Stromal cell of bone marrow (primary cell): ENCODE results near the gene ANKRD50.
A peak's percentile ranks its signal among the peaks of the same experiment; 100 is the strongest.

Experiments used
- DNase-seq: peaks from one replicate; pipeline ENCODE4 v3.0.0-alpha.2; 2012; ENCODE audit warnings: low read depth

The ANKRD50 gene

GRCh38 chr4:124710015-124710741 lies 2.4 kb downstream of the ANKRD50 start:
- DNase-seq, result no peak

- DNase-seq, result no peak
These were observed 3.8 kb downstream of the ANKRD50 start for GRCh38 chr4:124708517-124709300.

GRCh38 chr4:124705393-124705792 lies 7.1 kb downstream of the ANKRD50 start:
- no peak for DNase-seq

DNA sequence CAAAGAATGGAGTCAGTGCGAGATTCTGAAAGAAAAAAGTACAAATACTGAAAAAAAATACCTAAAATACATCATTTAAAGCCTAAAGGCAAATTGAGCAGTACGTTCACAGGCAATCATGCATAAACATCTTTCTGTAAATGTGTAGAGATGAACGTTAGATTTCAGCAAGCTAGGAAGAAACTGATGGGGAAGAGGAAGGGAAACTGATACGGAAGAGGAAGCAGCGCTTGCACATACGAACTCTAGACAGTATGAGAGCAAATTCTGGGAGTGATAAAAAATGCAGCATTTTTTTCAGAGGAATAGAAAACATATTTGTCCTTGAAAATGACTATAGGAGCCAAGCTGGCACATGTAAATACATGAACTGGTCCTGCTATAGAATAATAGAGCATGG lies 9.4 kb downstream of the ANKRD50 start:
- DNase-seq, result no peak

GRCh38 chr4:124697441-124697840 lies 15.1 kb downstream of the ANKRD50 start:
- no peak for DNase-seq

DNA sequence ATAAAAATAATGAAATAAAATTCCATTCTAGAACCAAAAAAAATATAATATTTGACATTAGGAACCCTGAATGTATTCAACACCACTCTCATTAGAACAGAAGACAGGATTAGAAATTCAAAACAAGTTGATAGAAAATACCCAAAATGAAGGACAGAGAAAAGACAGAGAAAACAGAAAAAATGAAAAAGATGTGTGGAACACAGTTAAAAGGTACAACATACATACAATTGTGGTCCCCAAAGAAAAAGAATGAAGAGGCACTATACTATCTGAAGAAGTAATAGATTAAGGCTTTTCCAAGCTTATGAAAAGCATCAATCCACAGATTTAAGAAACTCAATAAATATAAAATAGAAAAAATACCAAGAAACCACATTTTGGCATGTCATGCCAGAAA lies 16.4 kb downstream of the ANKRD50 start:
- no peak for DNase-seq

GRCh38 chr4:124694946-124695598 lies 17.5 kb downstream of the ANKRD50 start:
- DNase-seq, result no peak

DNA sequence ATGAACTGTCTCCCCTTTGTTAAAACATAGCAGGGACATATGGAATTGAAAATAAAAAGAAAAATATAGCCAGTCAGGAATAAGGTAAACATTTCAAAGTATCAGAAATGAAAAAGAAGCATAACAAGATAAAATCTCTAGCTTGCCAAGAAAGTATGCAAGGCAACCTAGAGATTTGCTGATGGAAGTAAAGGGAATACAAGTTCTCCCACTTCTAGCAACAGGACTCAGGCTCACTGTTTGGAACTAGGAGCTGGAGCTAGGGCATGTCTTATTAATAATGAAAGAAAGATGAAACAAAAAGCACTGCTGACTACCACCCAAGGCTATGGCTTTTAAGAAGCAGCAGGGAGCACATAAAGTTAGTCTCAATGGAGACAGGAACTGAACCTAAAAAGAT lies 18.2 kb downstream of the ANKRD50 start:
- DNase-seq, result no peak

GRCh38 chr4:124691801-124692200 lies 20.7 kb downstream of the ANKRD50 start:
- DNase-seq, result no peak

GRCh38 chr4:124686279-124686678 lies 26.3 kb downstream of the ANKRD50 start:
- DNase-seq, result no peak

GRCh38 chr4:124685851-124686250 lies 26.7 kb downstream of the ANKRD50 start:
- no peak for DNase-seq

- DNase-seq, result no peak
These were observed 28.2 kb downstream of the ANKRD50 start for GRCh38 chr4:124684301-124684700.

DNA sequence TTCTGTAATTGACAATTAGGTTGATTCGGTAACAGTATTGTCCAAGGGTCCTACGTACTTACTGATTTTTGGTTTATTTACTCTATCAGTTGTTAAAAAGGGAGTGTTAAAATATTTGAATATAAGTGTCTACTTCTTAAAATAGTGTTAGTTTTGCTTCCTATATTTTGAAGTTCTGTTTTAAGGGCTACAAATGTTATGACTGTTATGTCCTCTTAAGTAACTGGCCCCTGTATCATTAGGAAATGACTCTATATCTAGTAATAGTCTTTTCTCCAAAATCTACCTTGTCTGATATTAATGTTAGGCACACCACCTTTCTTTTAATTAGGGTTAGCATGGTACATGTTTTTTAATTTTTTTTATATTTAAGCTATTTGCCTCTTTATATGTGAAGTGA lies 30.1 kb downstream of the ANKRD50 start:
- DNase-seq, result no peak

- no peak for DNase-seq
These were observed 46.0 kb downstream of the ANKRD50 start for GRCh38 chr4:124666496-124666895.

- DNase-seq, result no peak
These were observed 53.7 kb downstream of the ANKRD50 start for GRCh38 chr4:124658795-124659194.

GRCh38 chr4:124650614-124651013 lies 61.9 kb downstream of the ANKRD50 start:
- DNase-seq, result no peak

DNA sequence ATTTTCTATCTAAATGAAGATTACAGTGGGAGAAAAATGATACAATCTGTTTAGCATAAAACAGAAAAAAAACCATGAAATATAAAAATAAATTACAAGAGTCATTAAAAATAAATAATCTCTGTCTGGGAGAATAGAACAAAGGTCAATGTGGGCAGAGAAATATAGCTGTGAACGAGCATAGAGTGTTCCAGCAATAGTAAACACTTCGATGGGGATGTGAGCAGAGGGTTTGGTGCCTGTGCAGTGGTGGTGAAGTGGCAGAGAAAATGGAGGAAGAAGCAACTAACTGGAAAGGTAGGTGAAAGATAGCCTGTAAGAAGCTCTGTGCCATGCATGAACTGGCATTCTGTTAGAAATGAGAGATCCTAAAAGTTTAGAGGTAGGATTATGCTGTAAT lies 64.9 kb downstream of the ANKRD50 start:
- DNase-seq, result no peak

DNA sequence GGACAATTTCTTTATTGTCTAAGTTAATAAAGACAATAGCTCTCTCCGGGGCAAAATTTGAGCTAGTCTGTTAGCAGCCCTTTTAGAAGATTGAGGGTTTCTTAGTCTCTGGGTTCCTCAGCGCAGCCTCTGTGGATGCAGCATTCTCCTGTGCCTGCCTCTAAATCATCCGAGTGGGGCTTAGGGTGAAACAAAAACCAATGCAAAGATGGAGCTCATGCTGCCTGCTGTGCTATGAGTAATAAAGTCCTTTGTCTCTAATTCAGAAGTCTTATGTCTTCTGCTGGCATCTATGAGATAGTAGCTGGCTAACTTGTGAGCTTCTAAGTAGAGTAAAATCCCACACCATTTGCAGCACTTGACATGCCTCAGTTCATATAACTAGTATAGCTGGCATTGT lies 67.9 kb downstream of the ANKRD50 start:
- DNase-seq, result no peak

DNA sequence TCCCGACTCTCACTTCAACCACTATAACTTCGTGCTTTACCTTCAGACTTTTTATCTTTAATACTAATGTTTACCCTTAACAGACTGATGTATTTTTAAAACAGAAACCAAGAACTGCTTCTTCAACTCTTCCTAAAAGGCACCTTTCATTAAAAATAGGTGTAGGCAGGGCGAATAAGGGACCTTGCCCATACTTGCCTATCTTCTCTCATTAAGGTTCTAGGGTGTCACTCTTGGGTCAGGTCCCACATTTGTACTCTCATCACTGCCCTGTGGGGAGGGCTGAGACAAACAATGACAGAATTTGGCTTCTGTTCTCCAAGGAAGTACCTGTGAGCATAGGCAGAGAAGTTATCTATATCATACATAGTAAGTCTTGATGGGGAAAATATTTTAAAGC lies 69.7 kb downstream of the ANKRD50 start:
- DNase-seq, result no peak

DNA sequence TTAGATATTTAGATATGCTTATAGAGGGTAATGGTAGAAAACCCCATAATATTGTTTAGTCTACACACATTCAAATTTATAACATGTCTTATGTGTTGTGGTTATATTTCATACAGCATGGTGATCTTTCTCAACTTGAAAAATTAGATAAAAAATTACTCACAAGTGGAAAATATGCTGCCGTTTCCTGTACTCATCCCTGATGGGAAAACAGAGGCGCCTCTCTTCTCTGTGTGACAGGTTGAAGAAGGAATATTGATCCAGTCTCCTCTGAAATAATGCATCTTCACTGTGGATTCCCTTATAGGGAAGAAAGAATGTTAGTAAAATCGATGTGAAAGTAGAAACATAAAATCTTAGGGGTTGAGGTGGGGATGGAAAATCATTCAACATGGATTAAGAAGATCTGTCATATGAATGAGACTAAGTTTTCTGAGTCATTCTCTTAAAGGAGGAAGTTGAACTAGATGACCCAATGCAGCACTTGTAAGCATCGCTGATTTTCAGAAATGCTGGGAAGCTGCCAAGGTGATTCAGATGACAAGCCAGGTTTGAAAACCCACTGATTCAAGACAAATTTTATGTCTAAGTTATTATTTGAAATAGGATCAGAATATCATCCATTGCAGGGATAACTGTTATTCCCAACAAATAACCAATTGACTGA lies 70.7 kb downstream of the ANKRD50 start:
- DNase-seq, result peak; percentile 72

DNA sequence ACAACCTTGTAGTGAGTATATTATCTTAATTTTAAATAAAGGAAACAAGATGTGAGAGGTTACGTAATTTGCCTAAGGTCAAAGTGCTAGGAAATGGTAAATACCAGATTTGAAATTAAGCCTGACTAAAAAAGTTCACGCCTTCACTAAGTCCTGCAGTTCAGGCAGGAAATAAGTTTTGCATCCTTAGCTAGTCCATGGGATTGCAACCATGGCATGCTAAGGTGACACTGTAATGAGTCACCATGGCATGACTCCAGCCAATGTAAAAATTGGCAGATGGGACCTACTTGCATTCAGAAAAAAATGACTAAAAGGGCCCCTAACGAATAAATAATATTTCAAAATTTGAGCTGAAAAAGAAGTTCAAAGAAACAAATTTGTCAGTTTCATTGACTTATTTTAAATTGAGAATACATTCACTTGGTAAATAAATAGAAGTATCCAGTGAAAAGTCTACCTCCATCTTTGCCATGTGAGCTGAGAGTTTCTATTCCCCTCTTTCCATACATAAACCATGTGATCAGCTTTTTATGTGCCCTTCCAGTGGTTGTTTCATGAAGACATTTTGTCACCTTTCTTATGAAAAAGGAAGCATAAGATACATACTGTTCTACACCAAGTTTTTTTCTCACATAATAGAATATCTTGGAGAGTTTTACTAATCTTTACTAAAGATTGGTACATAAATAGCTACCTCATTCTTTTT lies 72.4 kb downstream of the ANKRD50 start:
- peak; percentile 45 for DNase-seq

DNA sequence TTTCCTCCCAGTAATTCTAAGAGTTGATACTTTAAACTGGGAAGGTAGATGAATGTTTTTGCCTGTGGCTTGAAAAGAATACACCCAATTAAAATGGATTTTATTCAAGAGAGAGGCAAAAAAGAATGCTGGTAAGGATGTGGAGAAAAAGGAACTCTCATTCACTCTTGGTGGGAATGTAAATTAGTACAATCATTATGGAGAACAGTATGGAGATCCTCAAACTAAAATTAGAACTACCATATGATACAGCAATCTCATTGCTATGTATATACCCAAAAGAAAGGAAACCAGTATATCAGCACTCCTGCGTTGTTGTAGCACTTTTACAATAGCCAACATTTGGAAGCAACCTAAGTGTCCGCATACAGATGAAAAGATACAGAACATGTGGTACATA lies 75.2 kb downstream of the ANKRD50 start:
- no peak for DNase-seq
